K562 (cell line): ENCODE results near the gene CPED1. TPM values are rescaled to one million over a fixed set of nuclear protein-coding genes. Genes with fewer than 3 reads are reported as not detected.

ENCODE experiments used
- BRF1 ChIP-seq: IDR thresholded peaks from 3 replicates; pipeline ENCODE4 v1.6.1; 2011; ENCODE audit warnings: borderline replicate concordance, mild to moderate bottlenecking; ENCODE audit not compliant: insufficient read length; ENCODE audit errors: extremely low read depth
- CEBPB ChIP-seq: fragments of 450-650 bp; IDR thresholded peaks from 2 replicates; pipeline ENCODE4 v1.6.1; 2016; ENCODE audit warnings: missing genetic modification characterization, missing compliant biosample characterization
- ETS2 ChIP-seq: IDR thresholded peaks from 2 replicates; pipeline ENCODE4 v1.6.1; 2016; ENCODE audit warnings: borderline replicate concordance, missing genetic modification characterization, mild to moderate bottlenecking, moderate library complexity, missing compliant biosample characterization; ENCODE audit not compliant: poor library complexity, severe bottlenecking
- FOXJ2 ChIP-seq: fragments of 200-800 bp; sonication (Bioruptor generic); IDR thresholded peaks from 2 replicates; pipeline ENCODE4 v1.6.1; 2016; ENCODE audit warnings: missing genetic modification characterization, missing compliant biosample characterization
- FOXK2 ChIP-seq, 2 experiments: fragments of 450-650 bp; IDR thresholded peaks in 1 of 2; conservative IDR thresholded peaks in 1 of 2; 2 replicates each; pipeline ENCODE4 v1.6.1; 2016; ENCODE audit warnings: low read depth in 2 of 2, mild to moderate bottlenecking in 1 of 2
- HOMEZ ChIP-seq: fragments of 250-450 bp; sonication (Bioruptor Pico); IDR thresholded peaks from 2 replicates; pipeline ENCODE4 v1.4.0; 2020; ENCODE audit warnings: mild to moderate bottlenecking, moderate library complexity
- MCM7 ChIP-seq, 2 experiments: fragments of 450-650 bp; IDR thresholded peaks; 2 replicates each; pipeline ENCODE4 v1.6.1; 2016 to 2018
- OTX1 ChIP-seq: fragments of 450-650 bp; formaldehyde crosslinking; IDR thresholded peaks from 2 replicates; pipeline ENCODE4 v1.4.0; 2022; ENCODE audit warnings: mild to moderate bottlenecking
- RBM15 ChIP-seq: fragments of 200-400 bp; formaldehyde crosslinking; IDR thresholded peaks from 2 replicates; pipeline ENCODE4 v1.6.1; 2018; ENCODE audit warnings: mild to moderate bottlenecking, low read length, moderate library complexity; ENCODE audit not compliant: insufficient read depth
- RERE ChIP-seq: sonication (generic); formaldehyde crosslinking; IDR thresholded peaks from 2 replicates; pipeline ENCODE4 v1.8.0; 2023; ENCODE audit warnings: missing genetic modification reagents, mild to moderate bottlenecking, borderline replicate concordance
- U2AF2 ChIP-seq: fragments of 200-400 bp; formaldehyde crosslinking; optimal IDR thresholded peaks from 2 replicates; pipeline ENCODE3; 2017; ENCODE audit warnings: low read depth, mild to moderate bottlenecking, low read length
- ZNF197 ChIP-seq: fragments of 200-800 bp; sonication (Bioruptor generic); IDR thresholded peaks from 2 replicates; pipeline ENCODE4 v1.6.1; 2016; ENCODE audit warnings: low read depth, missing genetic modification characterization, missing compliant biosample characterization
- ZNF449 ChIP-seq: fragments of 250-450 bp; sonication (Bioruptor Pico); IDR thresholded peaks from 2 replicates; pipeline ENCODE4 v1.8.0; 2022; ENCODE audit warnings: moderate library complexity, mild to moderate bottlenecking, inconsistent platforms
- ZNF561 ChIP-seq: fragments of 450-650 bp; formaldehyde crosslinking; conservative IDR thresholded peaks from 2 replicates; pipeline ENCODE4 v1.4.0; 2020; ENCODE audit warnings: mild to moderate bottlenecking, moderate library complexity
- ZNF639 ChIP-seq, 2 experiments: fragments of 200-800 bp in 1 of 2; sonication (Bioruptor generic) in 1 of 2; sonication (generic) in 1 of 2; formaldehyde crosslinking in 1 of 2; IDR thresholded peaks in 1 of 2; conservative IDR thresholded peaks in 1 of 2; 2 replicates each; pipeline versions ENCODE4 v1.5.0 to v1.6.1; 2016 to 2020; ENCODE audit warnings: missing compliant biosample characterization in 1 of 2, missing genetic modification characterization in 1 of 2, missing genetic modification reagents in 1 of 2
- ZNF699 ChIP-seq: fragments of 250-450 bp; sonication (Bioruptor Pico); IDR thresholded peaks from 2 replicates; pipeline ENCODE4 v1.8.0; 2021; ENCODE audit warnings: mild to moderate bottlenecking, moderate library complexity; ENCODE audit not compliant: insufficient replicate concordance
- polyA plus RNA-seq, 8 experiments: library from polyadenylated mRNA; depleted of rRNA in 4 of 8; stranded (reverse) in 5 of 8; unstranded in 3 of 8; fragments of >200 nt; fragmentation: Nextera tagmentation in 2 of 8; fragmentation: Illumina TruSeq in 1 of 8; extraction: Ambion mirVana in 2 of 8; extraction: Trizol in 1 of 8; gene quantifications; 2 replicates each; pipeline versions ENCODE4 v1.2.1 to v1.2.3, GENCODE V29; 2011 to 2014; ENCODE audit warnings: inconsistent platforms in 1 of 8, missing spikeins in 1 of 8
- total RNA-seq, 7 experiments: library from RNA; depleted of rRNA in 6 of 7; stranded (reverse); fragments of >200 nt in 6 of 7; fragmentation: Illumina TruSeq in 2 of 7; extraction: Trizol in 2 of 7; gene quantifications; 2 replicates each; pipeline versions ENCODE4 v1.2.1 to v1.2.3, GENCODE V29; 2011 to 2021; ENCODE audit warnings: low replicate concordance in 1 of 7

The CPED1 gene
- total and polyA plus RNA-seq, 9 of the 15 experiments (the other 6 are each of a cell fraction or from before 2014, with no cell fraction given) = 195 to 393 (median 290) TPM

GRCh38 chr7:121076350-121077164 is 88.0 kb downstream of the CPED1 start (continued):
- TF ChIP-seq ZNF449 (CRISPR knock-in tag) (no peak), RBM15 (no peak), MCM7 (IDR thresholded peaks at IDR 0.05) (no peak), ZNF639 (CRISPR knock-in tag; conservative IDR thresholded peaks at IDR 0.05 in 1 of 2, IDR thresholded peaks at IDR 0.05 in 1 of 2) (peak in 1 of 2 experiments; percentile 45; a peak in 1 of 4 replicates), FOXJ2 (tag) (no peak), U2AF2 (no peak), ZNF699 (CRISPR knock-in tag) (no peak), CEBPB (tag) (no peak), ETS2 (tag) (no peak), ZNF197 (peak; percentile 82; the same call in 1 of the 2 replicates), FOXK2 (conservative IDR thresholded peaks at IDR 0.05 in 1 of 2, IDR thresholded peaks at IDR 0.05 in 1 of 2; ENCODE audit: low read depth in 2 of 2) (peak; percentile 24 to 47; a peak in 2 of 4 replicates), OTX1 (CRISPR knock-in tag) (no peak), RERE (no peak), ZNF561 (CRISPR knock-in tag) (no peak), BRF1 (no peak), HOMEZ (CRISPR knock-in tag) (no peak)
